Heart left ventricle (tissue), 13 donors: ENCODE data around the gene RHOBTB1.

Experiments used
- POLR2A ChIP-seq, 2 donors: fragments of 450-650 bp; IDR thresholded peaks; one replicate each; pipeline ENCODE4 v1.6.1; 2017; ENCODE audit warnings: antibody characterized with exemption in 2 of 2, mild to moderate bottlenecking in 2 of 2, moderate library complexity in 2 of 2
- TF ChIP-seq, protein P1 (sequence below), 12 donors: fragments of 200-600 bp; sonication (generic) in 4 of 12; IDR thresholded peaks; one replicate each; pipeline versions ENCODE4 v1.5.0 to v1.8.0; 2018 to 2022; ENCODE audit warnings: antibody characterized with exemption in 12 of 12, mild to moderate bottlenecking in 5 of 12
- donor health status: ischemic (EF 13 %, LVEDD 7.1; RV severe dilation, severe dysfunction).
- donor health status: DM: no; HTN: yes; CAD: no.
- donor health status: DM: no; HTN: no; CAD: no.
- donor health status: ischemic (EF 25% LVEDD 6.9; RV normal size, moderate dysfunction).
- donor health status: ischemic (EF 25% LVEDD 5.7; RV mildly dilated, moderate dysfunction).
- donor health status: ischemic (EF 35%, LVEDD 5.7; RV mildly dilated, moderate dysfunction).
- donor health status: nonischemic (EF 11% LVEDD 7.7; RV severe dilation, severe dysfunction).
- donor health status: DM: yes; HTN: yes; CAD: no.
- donor health status: PGD.
- donor health status: ischemic (EF 29% LVEDD 5.4; RV normal size, mild dysfunction).
- donor health status: nonischemic (EF 23%, LVEDD 6.1; RV moderate dilation, normal function).

DNA sequence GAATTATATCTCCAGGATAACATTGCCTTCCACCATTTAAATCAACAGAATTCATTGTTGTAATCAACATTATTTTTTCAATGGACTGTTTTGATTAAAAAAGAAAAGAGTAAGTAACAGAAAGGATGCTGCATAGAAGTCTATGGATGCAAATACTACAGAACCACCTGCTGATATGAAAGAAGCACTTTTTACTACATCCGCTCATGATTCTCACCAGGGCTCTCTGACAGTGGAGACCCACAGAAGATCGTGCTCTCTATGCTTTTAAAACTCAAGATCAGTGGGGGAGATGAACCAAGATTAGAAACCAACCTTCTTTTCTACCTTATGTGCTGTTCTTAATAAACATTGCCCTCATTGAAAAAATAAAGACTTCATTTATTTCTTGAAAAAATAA is 24.4 kb downstream of the RHOBTB1 start:
- TF ChIP-seq, protein P1, sequence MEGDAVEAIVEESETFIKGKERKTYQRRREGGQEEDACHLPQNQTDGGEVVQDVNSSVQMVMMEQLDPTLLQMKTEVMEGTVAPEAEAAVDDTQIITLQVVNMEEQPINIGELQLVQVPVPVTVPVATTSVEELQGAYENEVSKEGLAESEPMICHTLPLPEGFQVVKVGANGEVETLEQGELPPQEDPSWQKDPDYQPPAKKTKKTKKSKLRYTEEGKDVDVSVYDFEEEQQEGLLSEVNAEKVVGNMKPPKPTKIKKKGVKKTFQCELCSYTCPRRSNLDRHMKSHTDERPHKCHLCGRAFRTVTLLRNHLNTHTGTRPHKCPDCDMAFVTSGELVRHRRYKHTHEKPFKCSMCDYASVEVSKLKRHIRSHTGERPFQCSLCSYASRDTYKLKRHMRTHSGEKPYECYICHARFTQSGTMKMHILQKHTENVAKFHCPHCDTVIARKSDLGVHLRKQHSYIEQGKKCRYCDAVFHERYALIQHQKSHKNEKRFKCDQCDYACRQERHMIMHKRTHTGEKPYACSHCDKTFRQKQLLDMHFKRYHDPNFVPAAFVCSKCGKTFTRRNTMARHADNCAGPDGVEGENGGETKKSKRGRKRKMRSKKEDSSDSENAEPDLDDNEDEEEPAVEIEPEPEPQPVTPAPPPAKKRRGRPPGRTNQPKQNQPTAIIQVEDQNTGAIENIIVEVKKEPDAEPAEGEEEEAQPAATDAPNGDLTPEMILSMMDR (IDR thresholded peaks at IDR 0.05) = no peak
- no peak for TF ChIP-seq POLR2A (IDR thresholded peaks at IDR 0.05)
